ENCODE measurements around the gene SLC18B1.

Gene SLC18B1

DNA sequence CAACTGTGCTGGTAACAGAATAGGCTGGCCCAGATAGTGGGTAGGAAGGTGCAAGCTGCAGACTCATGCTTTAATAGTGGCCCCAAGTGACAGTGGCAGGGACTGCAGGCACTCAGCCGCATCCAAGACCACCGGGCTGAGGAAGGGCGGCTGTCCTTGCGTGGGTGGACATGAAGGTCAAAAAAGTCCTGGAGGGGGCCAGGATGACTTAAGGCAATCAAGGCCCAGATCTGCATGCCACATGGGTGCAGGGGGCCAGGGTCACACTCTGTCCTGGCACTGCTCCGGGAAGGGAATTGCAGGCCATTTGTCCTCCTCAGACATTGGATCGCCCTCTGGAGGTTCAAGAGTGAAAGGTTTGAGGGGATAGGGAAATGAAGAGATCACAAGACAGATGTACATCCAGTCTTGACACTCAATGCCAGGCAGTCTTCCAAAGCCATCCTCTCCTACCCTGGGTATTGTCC, 30.4 kb downstream of the SLC18B1 start:
- no peaks in the 10 kb centered on the region for H3K27me3 ChIP-seq (ENCODE audit: insufficient read depth, poor library complexity, severe bottlenecking)
- peak; percentile 58 for ATAC-seq (ENCODE audit: low read depth)
- H3K27ac ChIP-seq (ENCODE audit: poor library complexity, severe bottlenecking): no peak overlapping the region
- H3K9me3 ChIP-seq (ENCODE audit: severe bottlenecking): no peaks in the 10 kb centered on the region
- no peak overlapping the region for H3K4me3 ChIP-seq (ENCODE audit: severe bottlenecking)
- peaks cover 3% of the 10 kb centered on the region for H3K4me1 ChIP-seq (ENCODE audit: insufficient read depth, poor library complexity, severe bottlenecking)
- no peak for DNase-seq (ENCODE audit: low spot score)
- peaks cover 30% of the 10 kb centered on the region; the same call in 1 of the 2 replicates for H3K36me3 ChIP-seq (ENCODE audit: low read depth)
- TF ChIP-seq, protein P1, sequence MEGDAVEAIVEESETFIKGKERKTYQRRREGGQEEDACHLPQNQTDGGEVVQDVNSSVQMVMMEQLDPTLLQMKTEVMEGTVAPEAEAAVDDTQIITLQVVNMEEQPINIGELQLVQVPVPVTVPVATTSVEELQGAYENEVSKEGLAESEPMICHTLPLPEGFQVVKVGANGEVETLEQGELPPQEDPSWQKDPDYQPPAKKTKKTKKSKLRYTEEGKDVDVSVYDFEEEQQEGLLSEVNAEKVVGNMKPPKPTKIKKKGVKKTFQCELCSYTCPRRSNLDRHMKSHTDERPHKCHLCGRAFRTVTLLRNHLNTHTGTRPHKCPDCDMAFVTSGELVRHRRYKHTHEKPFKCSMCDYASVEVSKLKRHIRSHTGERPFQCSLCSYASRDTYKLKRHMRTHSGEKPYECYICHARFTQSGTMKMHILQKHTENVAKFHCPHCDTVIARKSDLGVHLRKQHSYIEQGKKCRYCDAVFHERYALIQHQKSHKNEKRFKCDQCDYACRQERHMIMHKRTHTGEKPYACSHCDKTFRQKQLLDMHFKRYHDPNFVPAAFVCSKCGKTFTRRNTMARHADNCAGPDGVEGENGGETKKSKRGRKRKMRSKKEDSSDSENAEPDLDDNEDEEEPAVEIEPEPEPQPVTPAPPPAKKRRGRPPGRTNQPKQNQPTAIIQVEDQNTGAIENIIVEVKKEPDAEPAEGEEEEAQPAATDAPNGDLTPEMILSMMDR (IDR thresholded peaks at IDR 0.05; ENCODE audit: poor library complexity, severe bottlenecking): peak; percentile 45

DNA sequence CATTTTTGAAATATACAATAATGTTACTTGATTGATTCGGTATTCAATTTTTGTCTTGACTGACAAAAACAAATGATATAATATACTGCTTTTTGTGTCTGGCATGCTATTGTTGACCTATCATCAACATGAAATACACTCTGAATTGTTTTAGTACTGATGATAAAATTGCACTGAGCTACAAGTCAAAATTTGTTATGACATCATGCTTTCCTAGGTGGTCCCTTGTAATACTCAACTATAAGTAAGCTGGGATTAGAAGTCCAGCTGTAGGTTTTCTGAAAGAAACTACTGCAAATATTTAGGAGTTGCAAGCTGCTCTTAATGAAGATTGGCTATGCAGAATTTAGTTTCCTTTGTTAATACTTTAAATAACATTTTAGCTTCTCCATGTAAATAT, 32.9 kb downstream of the SLC18B1 start:
- Histone ChIP-seq H3K4me3 (ENCODE audit: severe bottlenecking) (no peak overlapping the region), H3K27me3 (ENCODE audit: insufficient read depth, poor library complexity, severe bottlenecking) (no peaks in the 10 kb centered on the region), H3K36me3 (ENCODE audit: low read depth) (peaks cover 14% of the 10 kb centered on the region; the same call in 1 of the 2 replicates), H3K27ac (ENCODE audit: poor library complexity, severe bottlenecking) (no peak overlapping the region), H3K4me1 (ENCODE audit: insufficient read depth, poor library complexity, severe bottlenecking) (peaks cover 3% of the 10 kb centered on the region), H3K9me3 (ENCODE audit: severe bottlenecking) (no peaks in the 10 kb centered on the region)
- ATAC-seq (ENCODE audit: low read depth) (no peak), DNase-seq (ENCODE audit: low spot score) (no peak)
- TF ChIP-seq, protein P1 (IDR thresholded peaks at IDR 0.05; ENCODE audit: poor library complexity, severe bottlenecking): no peak

DNA sequence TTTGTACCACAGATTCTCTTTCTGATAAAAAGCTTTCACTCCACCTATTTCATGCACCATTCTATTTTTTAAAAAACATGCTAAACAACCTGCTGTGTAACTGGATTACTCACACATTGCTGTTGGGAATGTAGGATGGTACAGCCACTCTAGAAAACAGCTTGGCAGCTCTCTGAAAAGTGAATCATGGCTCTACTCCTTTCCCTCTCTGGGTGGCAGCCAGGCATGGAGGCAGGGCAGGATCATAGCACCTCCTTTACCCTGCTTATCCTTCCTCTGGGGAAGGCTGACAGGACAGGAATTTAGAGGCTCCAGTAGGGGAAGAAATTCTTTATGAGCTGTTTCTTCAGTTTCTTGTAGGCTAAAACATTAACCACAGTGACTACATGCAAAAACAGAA, 34.1 kb downstream of the SLC18B1 start:
- Histone ChIP-seq H3K4me1 (ENCODE audit: insufficient read depth, poor library complexity, severe bottlenecking) (peaks cover 3% of the 10 kb centered on the region), H3K27me3 (ENCODE audit: insufficient read depth, poor library complexity, severe bottlenecking) (no peaks in the 10 kb centered on the region), H3K27ac (ENCODE audit: poor library complexity, severe bottlenecking) (no peak overlapping the region), H3K4me3 (ENCODE audit: severe bottlenecking) (no peak overlapping the region), H3K9me3 (ENCODE audit: severe bottlenecking) (no peaks in the 10 kb centered on the region), H3K36me3 (ENCODE audit: low read depth) (0 out of 2 replicates have a peak, but pooled peaks cover 4% of the 10 kb centered on the region)
- DNase-seq (ENCODE audit: low spot score): peak; percentile 68
- peak; percentile 99 for ATAC-seq (ENCODE audit: low read depth)
- TF ChIP-seq, protein P1 (IDR thresholded peaks at IDR 0.05; ENCODE audit: poor library complexity, severe bottlenecking): no peak

DNA sequence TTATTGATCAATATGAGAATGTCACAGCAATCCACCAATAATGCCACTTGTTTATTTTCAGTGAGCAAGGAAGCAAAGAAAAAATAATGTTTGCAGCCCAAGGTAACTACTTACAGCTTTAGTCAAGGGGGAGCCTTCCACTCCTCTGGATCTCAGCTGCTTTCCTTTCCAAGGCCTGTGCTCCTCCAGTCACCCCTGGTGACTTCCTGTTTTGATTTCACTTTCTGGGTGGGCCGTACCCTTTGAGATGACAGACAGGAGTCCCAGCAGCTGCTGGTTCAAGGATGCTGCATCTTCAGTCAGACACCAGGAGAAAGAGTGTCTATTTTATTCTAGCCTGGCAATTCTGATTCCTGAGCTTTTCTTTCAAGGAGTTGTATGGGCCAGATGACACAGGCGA, 35.2 kb downstream of the SLC18B1 start:
- Histone ChIP-seq H3K4me1 (ENCODE audit: insufficient read depth, poor library complexity, severe bottlenecking) (peaks cover 3% of the 10 kb centered on the region), H3K27ac (ENCODE audit: poor library complexity, severe bottlenecking) (no peak overlapping the region), H3K4me3 (ENCODE audit: severe bottlenecking) (no peak overlapping the region), H3K9me3 (ENCODE audit: severe bottlenecking) (no peaks in the 10 kb centered on the region), H3K27me3 (ENCODE audit: insufficient read depth, poor library complexity, severe bottlenecking) (no peaks in the 10 kb centered on the region), H3K36me3 (ENCODE audit: low read depth) (no peaks in the 10 kb centered on the region)
- DNase-seq (ENCODE audit: low spot score) (no peak), ATAC-seq (ENCODE audit: low read depth) (no peak)
- TF ChIP-seq, protein P1 (IDR thresholded peaks at IDR 0.05; ENCODE audit: poor library complexity, severe bottlenecking): no peak

DNA sequence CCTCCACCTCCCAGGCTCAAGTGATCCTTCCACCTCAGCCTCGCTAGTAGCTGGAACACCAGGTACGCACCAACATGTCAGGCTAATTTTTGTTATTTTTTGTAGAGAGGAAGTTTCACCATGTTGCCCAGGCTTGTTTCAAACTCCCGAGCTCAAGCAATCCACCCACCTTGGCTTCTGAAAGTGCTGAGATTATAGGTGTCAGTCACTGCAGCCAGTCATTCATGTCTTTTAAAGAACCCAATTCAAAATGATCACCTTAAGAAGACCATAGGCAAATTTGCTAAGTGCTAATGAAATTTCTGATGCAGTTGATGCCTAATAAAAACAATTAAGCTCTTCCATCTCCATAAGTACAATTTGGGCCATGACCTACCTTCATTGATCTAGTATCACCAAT, 38.2 kb downstream of the SLC18B1 start:
- TF ChIP-seq, protein P1 (IDR thresholded peaks at IDR 0.05; ENCODE audit: poor library complexity, severe bottlenecking): no peak
- Histone ChIP-seq H3K9me3 (ENCODE audit: severe bottlenecking) (no peaks in the 10 kb centered on the region), H3K4me1 (ENCODE audit: insufficient read depth, poor library complexity, severe bottlenecking) (peaks cover 3% of the 10 kb centered on the region), H3K27ac (ENCODE audit: poor library complexity, severe bottlenecking) (no peak overlapping the region), H3K27me3 (ENCODE audit: insufficient read depth, poor library complexity, severe bottlenecking) (no peaks in the 10 kb centered on the region), H3K4me3 (ENCODE audit: severe bottlenecking) (no peak overlapping the region), H3K36me3 (ENCODE audit: low read depth) (no peaks in the 10 kb centered on the region)
- no peak for ATAC-seq (ENCODE audit: low read depth)
- no peak for DNase-seq (ENCODE audit: low spot score)

Data from RWPE2 (cell line).